Renal cortical epithelial cell (primary cell): Measurements from ENCODE around the gene RHOBTB3. TPM values are rescaled to one million over a fixed set of nuclear protein-coding genes. Genes with fewer than 3 reads are reported as not detected.

Experiments
- DNase-seq: peaks from one replicate; pipeline ENCODE4 v3.0.0-alpha.2; 2011; ENCODE audit warnings: low read depth
- total RNA-seq: library from RNA; depleted of rRNA; stranded (reverse); fragments of >200 nt; gene quantifications from 2 replicates; pipeline ENCODE4 v1.2.3, GENCODE V29; 2014

The RHOBTB3 gene
- total RNA-seq, 1 donor from 2014 or later, result 183 TPM

DNA sequence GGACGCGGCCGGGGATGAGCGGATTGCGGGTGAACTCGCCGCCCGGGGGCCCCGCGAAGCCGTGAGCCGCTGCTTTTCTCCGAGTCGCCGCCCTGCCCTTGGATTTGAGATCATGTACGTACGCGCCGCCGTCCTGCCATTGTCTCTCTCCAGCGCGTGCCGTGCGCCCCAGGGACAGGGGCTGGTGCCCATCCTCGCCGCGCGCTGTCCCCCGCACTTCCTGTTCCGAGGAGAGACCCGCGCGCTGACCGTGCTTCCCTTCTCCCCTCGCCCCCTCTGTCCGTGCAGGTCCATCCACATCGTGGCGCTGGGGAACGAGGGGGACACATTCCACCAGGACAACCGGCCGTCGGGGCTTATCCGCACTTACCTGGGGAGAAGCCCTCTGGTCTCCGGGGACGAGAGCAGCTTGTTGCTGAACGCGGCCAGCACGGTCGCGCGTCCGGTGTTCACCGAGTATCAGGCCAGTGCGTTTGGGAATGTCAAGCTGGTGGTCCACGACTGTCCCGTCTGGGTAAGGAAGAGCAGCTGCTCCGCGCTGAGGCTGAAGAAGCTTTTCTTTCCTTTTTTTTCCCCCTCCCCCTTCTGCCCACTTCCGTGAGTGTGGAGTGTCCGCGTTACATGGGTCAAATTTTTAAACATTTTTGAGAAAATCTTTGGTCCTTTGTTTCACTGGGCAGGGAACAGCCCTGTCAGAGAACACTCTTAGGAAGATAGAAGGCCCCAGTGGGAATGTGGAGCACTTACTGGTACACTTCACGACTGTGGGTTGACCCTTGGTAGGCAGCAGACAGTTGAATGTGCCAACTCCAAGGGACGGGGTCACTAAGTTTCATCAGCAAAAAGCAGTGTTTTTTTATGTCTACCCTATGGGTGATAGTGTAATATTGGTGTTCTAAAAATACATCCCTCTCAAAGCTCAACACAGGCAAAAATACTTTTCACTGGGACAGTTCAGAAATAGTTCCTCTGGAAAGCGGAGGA, 727 bp downstream of the RHOBTB3 start:
- no peak for DNase-seq

DNA sequence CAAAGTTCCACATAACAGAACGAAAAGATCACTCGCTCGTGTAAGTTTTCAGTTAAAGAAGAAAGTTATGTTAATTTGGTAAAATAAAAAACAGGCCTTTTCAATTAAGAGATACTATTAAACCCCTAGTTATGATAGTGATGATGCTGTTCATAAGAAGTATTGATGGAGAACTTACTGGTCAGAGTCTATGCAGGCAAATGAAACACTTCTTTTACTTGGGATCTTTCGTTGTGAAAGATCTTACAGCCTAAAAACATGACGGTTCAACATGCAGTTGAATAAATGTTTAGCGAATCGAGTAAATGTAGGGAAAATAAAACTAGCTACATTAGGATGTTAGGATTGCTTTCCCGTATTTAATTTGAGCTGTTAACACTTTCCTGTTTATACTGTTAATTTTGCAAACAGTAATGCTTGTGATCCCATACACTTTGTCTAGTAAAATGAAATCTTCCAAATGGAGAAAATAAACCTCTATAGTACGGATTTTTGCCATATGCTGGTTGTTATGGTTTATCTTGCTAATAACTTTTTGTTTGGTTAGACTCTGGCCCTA, 2.0 kb downstream of the RHOBTB3 start:
- no peak for DNase-seq

DNA sequence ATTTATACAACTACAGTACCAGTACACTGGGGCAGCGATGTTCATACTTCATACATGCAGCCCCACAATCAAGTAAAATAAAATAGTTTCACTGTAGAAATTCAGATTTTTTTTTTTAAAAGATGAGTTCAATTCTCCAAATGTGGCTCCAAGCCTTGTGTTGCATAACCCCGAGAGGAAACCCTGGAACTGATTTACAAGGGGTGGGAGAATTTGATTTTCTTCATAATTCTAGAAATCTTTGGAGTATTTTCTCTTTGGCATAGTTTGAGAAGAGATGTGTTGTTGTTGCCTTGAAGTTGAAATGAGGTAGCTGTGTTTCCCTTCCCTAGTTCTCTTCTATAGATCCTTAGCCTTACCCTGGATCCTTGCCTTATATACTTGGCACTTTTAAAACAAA, 3.1 kb downstream of the RHOBTB3 start:
- no peak for DNase-seq

DNA sequence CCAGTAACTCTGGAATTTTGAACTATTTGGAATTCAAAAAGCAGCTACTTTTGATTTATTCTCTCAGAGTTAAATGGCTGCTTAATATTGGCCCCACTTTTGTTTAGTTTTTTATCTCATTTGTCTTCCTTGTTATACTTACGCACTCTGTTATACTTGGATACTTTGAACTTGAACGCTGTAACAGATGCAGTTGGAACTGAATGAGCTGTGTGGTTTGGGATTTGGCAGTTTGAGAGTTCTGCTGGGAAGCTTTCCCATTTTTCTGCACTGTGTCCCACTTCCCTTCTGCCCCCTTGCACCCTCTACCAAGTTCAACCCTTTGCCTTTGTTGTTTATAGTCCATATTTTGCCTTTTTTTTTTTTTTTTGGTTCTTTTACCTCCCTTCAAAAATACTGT, 3.8 kb downstream of the RHOBTB3 start:
- no peak for DNase-seq

DNA sequence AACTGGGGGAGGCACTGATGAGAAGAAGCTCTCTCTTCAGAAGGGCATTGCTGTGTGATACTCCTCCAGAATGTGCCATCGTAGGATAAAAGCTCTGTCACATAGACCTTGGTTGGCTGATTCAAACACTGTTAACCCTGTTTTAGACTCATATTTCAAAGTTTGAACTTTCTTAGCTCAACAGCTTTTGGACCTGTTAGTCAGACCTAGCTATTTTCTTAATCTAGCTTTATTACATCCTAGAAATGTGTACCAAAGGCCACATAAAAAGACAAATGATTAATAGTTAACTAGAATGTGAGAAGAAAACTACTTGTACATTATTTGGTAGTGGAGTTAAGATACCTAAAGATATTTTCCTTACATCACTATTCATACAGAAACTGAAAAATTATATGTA, 4.3 kb downstream of the RHOBTB3 start:
- DNase-seq, result peak; percentile 73

DNA sequence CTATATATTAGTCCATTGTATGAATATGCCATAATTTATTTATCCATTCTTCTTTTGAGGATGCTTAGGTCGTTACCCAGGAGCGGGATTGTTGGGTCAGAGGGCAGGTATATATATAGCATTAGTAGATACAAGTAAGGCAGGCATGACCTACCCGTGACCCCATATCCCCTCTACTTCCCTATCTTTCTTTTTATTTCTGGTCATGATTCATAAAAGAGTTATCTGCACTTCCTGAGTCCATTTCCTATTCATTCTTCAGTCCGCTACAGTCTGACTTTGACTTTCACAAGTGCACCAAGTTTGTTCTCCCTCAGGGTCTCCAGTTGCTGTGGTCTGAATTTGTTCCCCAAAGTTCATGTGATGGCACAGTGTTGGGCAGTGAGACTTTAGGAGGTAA, 6.9 kb downstream of the RHOBTB3 start:
- DNase-seq, result no peak

DNA sequence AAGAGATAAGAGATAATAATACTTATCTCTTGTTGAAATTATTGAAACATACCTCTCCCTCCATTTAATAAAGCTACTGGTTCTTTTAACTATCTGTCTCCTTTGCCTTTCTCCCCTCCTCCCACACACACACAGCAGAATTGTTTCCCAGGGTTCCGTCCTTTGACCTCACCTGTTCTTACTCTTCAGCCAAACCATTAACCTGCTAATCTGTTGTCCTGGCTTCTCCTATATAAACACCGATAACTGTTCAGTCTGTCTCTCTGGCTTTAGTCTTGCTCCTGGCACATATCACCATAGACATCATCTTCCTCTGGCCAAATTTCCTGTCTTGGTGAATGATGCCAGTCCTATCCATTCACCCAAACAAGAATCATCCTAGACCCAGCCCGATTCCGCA, 7.7 kb downstream of the RHOBTB3 start:
- DNase-seq, result no peak

DNA sequence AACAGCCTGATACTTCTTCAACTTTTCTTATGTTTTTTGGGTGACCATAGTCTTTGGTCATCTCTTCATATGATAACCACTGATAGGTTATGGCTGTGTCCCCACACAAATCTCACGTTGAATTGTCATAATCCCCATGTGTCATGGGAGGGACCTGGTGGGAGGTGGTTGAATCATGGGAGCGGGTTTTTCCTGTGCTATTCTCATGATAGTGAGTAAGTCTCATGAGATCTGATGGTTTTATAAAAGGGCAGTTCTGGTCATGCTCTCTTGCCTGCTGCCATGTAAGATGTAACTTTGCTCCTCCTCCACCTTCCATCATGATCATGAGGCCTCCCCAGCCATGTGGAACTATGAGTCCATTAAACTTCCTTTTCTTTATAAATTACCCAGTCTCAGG, 8.7 kb downstream of the RHOBTB3 start:
- DNase-seq, result peak; percentile 64

DNA sequence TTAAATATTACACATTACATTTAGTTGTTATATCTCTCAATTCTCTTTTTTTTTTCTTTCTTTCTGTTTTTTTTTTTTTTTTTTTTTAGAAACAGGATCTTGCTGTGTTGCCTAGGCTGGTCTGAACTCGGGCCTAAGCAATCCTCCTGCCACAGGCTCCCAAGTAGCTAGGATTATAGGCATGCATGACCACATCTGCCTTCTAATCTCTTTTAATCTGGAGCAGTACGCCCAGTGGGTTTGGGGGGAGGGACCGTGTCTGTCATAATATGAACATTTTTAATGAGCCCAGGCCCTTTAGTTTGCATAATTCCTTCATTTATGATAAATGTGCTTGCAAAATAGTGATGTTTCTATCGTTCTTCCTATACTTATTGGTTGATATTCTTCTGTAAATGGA, 10.3 kb downstream of the RHOBTB3 start:
- no peak for DNase-seq

DNA sequence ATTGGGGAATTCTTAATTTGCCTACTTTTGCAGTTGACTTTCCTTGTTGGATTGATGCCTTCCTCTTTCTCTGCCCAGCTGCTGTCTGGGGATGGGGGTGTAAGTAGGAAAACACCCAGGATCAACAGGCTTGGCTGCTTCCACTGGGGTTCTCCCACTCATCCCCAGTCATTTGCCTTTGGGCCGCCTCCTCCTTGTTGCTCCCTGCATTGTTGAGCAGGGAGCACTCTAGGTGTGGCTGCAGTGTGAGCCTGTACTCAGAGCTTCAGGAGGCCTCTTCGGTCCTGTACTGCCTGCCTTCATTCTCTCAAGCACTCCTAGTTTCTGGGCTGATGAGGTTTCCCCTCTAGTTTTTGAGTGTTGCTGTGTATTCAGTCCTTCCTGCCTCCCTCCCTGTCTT, 12.1 kb downstream of the RHOBTB3 start:
- DNase-seq, result no peak

DNA sequence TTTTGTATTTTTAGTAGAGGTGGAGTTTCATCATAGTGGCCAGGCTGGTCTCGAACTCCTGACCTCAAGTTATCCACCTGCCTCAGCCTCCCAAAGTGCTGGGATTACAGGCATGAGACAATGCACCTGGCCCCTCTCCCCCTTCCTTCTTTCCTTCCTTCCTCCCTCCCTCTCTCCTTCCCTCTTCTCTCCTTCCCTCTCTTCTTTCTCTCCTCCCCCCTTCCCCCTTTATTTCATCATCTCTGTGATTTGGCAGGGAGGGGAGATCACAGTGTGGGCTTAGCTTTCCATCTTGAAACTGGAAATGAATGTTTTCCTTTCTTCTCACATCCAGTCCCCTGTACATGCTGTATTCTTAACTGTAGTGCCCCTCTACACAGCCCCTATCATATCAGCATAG, 12.7 kb downstream of the RHOBTB3 start:
- no peak for DNase-seq

DNA sequence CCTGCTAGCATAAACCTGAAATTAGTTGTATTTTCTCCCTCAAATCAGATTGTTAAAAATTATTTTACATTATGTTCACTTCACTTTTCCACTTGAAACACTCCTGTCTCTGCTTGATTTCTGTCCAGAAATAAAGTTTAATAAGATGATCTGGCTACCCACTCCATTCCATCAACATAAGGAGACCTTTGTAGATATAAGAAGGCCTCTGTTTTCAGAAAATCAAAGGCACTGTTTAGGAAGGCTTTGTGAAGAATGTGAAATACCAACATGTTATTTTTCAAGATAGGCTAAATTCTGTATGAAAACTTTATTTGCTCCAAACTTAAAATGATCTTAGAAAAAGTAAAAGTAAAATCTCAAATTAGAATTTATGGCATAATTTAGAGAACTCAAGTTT, 15.1 kb downstream of the RHOBTB3 start:
- DNase-seq, result no peak

DNA sequence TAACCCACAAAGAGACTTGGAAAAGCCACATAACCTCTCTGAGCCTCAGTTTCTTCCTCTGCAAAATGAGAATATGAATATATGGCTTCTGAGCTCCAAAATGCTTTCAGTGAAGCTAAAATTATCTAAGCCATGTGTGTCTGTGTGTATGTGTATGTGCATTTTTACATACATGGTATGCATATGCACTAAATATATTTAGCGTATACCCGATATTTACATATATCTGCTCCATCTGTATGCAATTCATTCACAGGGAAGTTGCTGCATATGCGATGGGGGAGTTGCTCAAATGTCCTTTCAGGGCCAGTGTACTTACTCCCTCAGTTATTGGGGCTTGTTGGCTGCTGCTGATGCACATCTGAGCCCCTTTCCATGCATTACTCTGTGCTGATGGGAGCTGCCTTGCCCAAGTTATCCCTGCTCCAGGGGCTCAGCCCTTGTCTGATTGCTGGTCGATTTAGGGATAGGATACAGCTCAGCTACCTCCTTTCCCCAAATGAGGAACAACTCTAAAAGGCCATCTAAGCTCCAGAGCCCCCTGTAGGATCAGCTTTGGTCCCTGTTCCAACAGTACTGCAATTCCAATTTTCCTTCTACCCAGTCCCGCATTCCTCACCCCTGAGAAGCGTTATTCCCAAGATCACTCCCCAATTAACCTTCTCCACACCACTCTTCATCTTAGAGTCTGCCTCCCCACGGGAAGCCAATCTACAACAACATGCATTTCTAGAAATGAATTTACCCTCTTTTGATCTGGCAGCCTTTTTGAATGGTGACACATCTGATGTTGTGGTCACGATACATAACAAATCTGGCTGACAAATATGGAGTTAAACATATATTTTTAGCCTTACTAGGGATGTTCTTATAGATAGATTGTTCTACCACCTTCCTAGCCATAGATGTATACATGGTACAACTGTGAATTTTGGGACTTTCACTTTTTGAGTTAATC, 15.9 kb downstream of the RHOBTB3 start:
- DNase-seq, result no peak

DNA sequence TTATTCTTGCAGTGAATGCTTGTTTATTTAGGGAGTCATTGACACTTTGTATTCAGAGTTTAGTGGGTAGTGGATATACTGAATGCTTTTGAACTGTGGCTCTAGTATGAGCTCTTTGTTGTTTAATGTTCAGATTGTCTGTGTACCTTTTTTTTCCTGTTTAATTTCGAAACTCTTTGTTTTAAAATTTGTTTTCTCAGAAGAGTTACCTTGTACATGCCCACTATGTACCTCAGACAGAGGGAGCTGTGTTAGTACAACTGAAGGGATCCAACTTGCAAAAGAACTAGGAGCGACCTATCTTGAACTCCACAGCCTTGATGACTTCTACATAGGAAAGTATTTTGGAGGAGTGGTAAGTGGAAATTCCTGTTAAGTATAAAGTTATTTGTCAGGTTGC, 17.0 kb downstream of the RHOBTB3 start:
- no peak for DNase-seq

DNA sequence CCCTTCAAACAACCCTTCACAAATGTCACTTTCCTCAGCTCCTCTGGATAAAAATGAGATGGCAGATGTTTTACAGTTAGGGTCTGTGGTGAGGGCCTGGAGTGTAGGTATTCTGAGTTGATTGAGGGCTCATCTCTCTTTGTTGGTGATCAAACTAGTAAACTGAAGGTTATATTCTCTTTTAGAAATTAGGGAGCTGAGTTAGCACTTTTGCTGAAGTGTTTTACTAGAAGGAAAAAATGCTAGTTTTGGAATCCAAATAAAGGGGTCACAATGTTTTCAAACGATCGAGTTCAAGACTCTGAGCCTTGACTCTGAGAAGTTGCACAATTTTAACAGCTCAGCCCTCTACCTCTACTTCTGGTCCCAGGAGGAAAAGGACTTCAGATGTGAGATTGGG, 23.4 kb downstream of the RHOBTB3 start:
- DNase-seq, result no peak

DNA sequence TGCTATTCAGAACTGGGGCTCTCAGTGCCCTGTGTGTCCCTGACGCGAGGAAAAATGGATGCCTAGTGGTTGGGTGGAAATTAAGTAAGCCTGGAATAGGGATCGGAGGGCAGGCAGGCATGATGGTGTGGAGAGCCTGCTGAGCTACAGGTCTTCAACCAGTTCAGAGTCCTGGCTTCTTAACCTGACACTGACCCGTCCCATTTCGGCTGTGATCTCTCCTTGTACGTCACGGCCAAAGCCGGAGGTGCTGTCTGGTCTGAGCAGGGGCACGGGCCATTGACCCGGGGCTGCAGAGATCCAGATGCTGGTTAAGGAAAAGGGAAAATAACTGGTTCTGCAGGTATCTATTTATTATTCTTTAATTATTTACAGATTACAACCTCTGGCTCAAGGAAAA, 27.9 kb downstream of the RHOBTB3 start:
- no peak for DNase-seq

DNA sequence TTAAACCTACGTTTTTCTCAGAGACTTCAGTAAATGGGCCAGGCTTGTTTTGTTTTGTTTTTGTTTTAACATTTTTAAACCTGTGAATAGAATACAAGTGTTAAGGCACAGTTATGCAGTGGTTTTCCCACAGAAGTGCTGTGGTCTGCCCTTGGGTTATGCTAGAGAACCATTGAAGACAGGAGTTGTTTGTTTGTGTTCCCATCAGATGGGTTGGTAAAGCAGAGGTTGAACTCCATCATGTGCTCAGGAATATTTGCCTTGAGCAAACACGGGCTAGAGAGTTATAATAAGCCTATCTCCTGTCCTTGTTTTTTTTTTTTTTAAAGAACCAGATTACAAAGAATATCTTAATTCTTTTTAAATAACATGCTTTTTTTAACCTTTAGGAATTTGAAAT, 28.5 kb downstream of the RHOBTB3 start:
- peak; percentile 93 for DNase-seq

DNA sequence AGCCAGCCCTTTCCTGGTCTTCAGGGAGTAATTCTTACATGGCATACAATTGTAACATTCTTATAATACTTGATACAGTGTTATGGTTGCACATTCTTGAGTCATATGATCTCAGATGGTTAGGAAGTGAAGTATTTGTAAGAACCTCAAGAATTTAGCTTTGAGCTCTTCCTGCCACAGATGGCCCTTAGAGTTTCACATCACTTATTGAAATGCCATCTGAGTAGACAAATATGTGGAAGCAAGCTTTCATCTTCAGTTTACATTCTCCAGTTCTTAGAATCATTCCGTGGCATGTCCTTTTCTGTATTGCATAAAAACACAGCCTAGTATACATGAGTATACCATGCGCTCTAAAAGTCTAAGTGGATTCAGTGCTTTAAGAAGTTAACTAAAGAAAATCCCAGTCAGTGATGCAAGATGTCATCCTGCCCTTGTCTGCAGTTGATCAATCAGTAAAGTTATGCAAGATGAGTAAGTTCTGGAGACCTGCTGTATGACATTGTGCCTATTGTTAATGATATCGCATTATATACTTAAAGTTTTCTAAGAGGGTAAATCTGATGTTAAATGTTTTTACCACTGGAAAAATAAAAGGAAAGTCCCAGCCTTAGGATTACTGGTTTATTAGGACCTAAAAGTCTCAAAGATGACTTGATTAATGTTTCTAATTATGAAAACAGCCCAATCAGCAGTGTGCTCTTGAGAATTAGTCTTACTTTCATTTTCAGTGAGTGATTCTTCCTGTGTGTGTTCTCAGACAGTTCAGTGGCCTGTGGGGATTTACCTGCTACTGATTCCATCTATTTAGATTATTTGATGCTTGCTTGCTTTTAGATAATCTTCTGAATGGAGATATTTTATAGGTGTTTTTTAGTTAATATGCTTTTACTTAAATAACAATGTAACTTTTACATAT, 29.4 kb downstream of the RHOBTB3 start:
- peak; percentile 98 for DNase-seq

DNA sequence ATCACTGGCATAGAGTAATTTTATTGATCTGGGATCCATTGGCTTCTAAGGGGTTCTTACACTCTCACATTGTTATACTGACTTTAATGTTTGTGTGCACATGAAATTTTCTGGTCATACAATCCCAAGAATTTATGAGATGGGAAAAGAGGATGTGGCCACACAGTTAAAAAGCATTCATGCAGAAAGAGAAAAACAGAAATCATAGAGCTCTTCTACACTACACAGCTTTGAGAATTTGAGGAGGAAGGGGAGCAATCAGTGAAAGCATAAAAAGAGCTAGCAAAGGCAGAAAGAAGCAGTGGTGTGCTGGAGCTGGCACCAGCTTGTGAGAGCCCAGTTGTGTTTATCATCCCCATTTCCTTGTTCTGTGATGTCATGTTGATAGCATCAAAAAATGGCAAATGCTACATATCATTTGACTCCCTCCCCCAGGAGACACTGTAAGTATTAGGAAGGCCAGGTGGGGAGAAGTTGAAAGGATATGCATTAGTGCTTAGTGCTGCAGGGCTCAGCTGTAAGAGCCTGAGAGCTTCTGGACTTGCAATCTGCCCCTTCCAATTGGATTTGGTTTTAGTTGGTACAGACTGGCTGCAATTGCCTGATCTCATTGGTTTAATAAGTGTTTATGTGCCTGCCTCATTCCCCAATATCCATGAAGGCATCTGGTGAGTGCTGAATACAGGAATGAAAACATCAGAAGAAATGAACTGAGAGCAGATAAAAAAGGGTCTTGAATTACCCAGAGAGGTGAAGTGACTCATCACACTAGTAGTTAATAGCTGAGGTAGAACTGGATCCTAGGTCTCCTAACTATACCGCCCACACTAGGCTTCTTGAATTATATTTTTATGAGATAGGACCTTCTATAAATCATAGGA, 30.9 kb downstream of the RHOBTB3 start:
- peak; percentile 92 for DNase-seq

DNA sequence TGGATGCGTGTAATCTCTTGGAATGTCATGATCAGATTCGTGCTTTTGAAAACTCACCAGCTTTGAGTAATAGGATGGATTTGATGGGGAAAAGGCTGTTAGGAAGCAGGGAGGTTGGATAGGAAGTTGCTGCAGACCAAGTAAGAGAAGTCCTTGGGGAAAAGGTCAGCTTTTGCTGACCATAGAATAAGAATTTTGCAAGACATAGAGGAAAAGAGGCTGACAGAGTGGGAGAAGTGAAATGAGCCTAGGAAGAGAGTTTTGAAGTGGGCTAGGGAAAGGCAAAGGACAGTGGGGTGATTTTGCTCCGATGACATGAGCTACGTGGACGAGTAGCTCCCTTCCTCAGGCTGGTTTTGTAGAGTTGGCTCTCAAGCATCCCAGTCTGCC, 31.5 kb downstream of the RHOBTB3 start:
- DNase-seq, result no peak
